Right cardiac atrium (tissue), 5 donors: ENCODE measurements around the gene CD82. TPM values are rescaled to one million over a fixed set of nuclear protein-coding genes. Genes with fewer than 3 reads are reported as not detected.

Source experiments
- ATAC-seq, 2 donors: fragments of 200-7000 bp; cut with Tn5 transposase; one replicate each; pipeline versions ENCODE4 v1.8.0 to v1.9.1; 2020; ENCODE audit warnings: moderate library complexity in 2 of 2, mild to moderate bottlenecking in 1 of 2
- DNase-seq, 3 donors: peaks; one replicate each; pipeline ENCODE4 v3.0.0-alpha.2; 2020
- H3K27ac ChIP-seq: one replicate; pipeline ENCODE4 v1.5.1; 2013; ENCODE audit warnings: mild to moderate bottlenecking, low read length, control low read depth, moderate library complexity
- H3K27me3 ChIP-seq: one replicate; pipeline ENCODE4 v1.6.1; 2013; ENCODE audit not compliant: control insufficient read depth, insufficient read depth
- H3K4me1 ChIP-seq: one replicate; pipeline ENCODE4 v1.6.1; 2013; ENCODE audit warnings: low read length; ENCODE audit not compliant: control insufficient read depth, insufficient read depth
- H3K4me3 ChIP-seq: one replicate; pipeline ENCODE4 v1.5.1; 2013; ENCODE audit warnings: low read length, control low read depth
- H3K9me3 ChIP-seq: one replicate; pipeline ENCODE4 v1.6.1; 2013; ENCODE audit warnings: low read length; ENCODE audit not compliant: control insufficient read depth
- WGBS: extraction: QIAGEN DNeasy Blood & Tissue Kit; methylation state at CpG from one replicate; pipeline ENCODE4 v1.1.7; 2013; 5-methylcytosine and 5-hydroxymethylcytosine counted together
- intact Hi-C, 4 donors: fragments of 100-400 bp; cut with DNase I; formaldehyde crosslinking; loops; one replicate each; pipeline versions ENCODE4 v1.11.0 to v1.14.0; 2022 to 2023
- polyA plus RNA-seq: library from polyadenylated mRNA; stranded (reverse); fragments of 200-250 nt; gene quantifications from one replicate; pipeline ENCODE4 v1.2.3, GENCODE V29; 2013
- total RNA-seq, 4 donors: library from RNA; stranded (reverse); fragmentation: NEBNext Ultra II Directional; extraction: Animal tissue kit (Norgen Biotek cat#: 25700); gene quantifications; one replicate each; pipeline ENCODE4 v1.2.1, GENCODE V29; 2021
- donor health status: healthy with polysubstance abuse.
- donor health status: DM: no; HTN: yes; CAD: no.
- donor health status: DM: no; HTN: no; CAD: no.
- donor health status: DM: no; HTN: yes; CAD: no; lungs with severe emphysema.
- donor health status: DM: yes; HTN: yes; CAD: no.

CD82 gene
- total and polyA plus RNA-seq, 5 donors, result 16.7 to 33.6 (median 24.7) TPM

DNA sequence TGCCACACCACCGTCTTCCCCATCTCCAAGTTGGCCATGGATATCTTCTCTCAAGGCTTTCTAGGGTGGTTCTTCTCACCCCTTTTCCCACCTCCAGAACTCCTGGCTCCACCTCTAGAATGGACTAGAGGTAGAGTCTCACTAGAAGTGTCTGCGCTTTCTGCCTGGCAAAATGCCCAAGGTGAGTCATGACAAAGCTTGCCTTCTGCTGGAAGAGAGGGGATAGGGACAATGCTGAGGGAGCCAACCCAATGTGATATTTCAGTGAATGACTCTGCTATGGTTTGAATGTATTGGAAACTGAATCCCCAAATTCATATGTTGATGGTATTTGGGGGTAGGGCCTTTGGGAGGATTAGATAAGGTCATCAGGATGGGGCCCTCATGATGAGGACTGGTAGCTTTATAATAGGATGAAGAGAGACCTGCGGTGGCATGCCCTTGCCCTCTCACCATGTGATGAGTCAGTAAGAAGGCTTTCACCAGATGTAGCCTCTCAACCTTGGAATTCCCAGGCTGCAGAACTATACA is 4.1 kb upstream of the CD82 start:
- ATAC-seq, result no peak
- H3K27ac ChIP-seq, result no peak overlapping the region
- WGBS, result 98% methylated on average over 3 of the region's 3 CpGs
- DNase-seq, result no peak
- intact Hi-C loops, result loop anchor here in 1 of 4 donors (10.0 kb wide), 1 partner anchor 353 kb away; no protein-coding TSS in a partner anchor
- H3K9me3 ChIP-seq, result no peaks in the 10 kb centered on the region
- no peak overlapping the region for H3K4me3 ChIP-seq
- H3K27me3 ChIP-seq, result no peaks in the 10 kb centered on the region
- peaks cover 14% of the 10 kb centered on the region for H3K4me1 ChIP-seq

DNA sequence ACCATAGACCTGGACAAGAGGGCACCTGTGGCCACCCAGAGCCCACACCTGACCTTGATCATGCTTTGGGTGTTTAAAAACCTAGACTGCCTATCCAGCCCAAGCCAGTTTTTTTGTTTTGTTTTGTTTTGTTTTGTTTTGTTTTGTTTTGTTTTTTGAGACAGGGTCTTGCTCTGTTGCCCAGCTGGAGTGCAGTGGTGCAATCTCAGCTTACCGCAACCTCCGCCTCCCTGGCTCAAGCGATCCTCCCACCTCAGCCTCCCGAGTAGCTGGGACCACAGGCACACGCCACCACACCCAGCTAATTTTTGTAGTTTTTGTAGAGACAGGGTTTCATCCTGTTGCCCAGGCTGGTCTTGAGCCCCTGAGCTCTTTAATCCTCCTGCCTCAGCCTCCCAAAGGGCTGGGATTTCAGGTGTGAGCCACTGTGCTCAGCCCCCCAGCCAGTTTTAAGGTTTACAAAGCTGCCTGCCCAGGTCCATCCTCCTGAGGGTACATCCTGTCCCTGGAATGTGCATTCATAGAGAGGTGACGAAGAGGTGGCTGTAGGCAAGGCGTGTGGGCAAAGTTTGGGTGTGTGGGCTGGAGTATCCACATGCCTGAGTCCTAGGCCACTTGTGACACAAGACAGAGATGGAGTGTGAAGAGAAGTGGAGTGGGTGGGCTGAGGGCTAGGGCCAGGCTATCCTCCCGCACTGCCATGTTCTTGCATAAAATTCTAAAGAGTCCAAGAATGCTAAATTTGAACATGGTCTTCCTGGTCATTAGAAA is 3.3 kb upstream of the CD82 start:
- intact Hi-C loops, result loop anchor here in 2 of 4 donors (2.0 to 10.0 kb wide), 2 partner anchors 53 to 353 kb away; no protein-coding TSS in a partner anchor

DNA sequence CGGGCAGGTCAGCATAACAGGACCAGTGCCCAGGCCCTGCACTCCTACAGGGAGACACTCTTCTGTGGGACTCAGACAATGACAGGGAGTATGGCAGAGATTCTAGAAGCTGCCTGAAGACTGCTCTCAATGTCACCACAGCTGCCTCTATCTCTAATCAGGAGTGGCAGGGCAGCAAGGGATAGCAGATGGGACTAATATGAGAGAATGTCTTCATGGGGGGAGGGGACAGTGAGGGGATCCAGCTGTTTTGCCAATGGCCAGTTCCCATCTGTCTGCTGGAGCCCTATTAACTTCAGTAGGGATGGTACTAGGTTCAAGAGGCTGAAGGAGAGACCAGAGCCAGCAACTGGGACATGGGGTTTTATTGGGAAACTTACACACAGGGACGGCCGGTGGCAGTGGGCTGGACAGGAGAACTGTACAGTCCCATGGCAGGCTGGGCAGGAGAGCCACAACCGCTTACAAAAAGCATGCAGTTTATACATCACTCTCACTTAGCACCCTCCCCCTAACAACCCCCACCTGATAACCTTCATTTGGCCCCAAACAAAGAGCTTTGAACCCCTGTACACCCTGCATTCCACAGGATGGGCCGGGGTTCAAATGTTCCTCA is 2.5 kb upstream of the CD82 start:
- Histone ChIP-seq H3K4me3 (no peak overlapping the region), H3K27me3 (no peaks in the 10 kb centered on the region), H3K9me3 (no peaks in the 10 kb centered on the region), H3K27ac (no peak overlapping the region), H3K4me1 (peaks cover 11% of the 10 kb centered on the region)
- 88% methylated on average over 5 of the region's 5 CpGs for WGBS
- no peak for ATAC-seq
- intact Hi-C loops, result loop anchor here in 2 of 4 donors (2.0 to 10.0 kb wide), 2 partner anchors 52 to 352 kb away; no protein-coding TSS in a partner anchor
- no peak for DNase-seq

More for the DNA sequence above, 3.3 kb upstream of the CD82 start:
- 96% methylated on average over 8 of the region's 8 CpGs for WGBS
- Histone ChIP-seq H3K9me3 (no peaks in the 10 kb centered on the region), H3K27ac (no peak overlapping the region), H3K4me1 (peaks cover 11% of the 10 kb centered on the region), H3K4me3 (no peak overlapping the region), H3K27me3 (no peaks in the 10 kb centered on the region)
- ATAC-seq (no peak), DNase-seq (no peak)

DNA sequence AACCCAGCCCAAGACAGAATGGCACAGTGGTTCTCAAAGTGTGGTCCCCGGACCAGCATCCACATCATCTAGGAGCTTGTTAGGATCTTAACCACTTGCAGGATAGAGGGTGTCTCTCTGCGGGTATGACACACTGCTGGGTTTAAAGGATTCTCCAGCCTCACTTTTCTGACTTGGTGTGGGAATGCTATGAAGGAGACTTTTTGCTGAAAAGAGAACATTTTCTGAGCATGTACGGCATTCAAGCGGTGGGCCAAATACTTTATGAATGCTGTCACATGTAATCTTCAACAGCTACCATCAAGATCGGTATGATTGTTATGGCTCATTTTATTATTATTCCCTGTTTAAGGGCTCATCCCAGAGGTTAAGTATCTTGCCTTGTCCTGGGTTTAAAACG is 1.8 kb upstream of the CD82 start:
- no peak for ATAC-seq
- H3K27me3 ChIP-seq, result no peaks in the 10 kb centered on the region
- H3K9me3 ChIP-seq, result no peaks in the 10 kb centered on the region
- 77% methylated on average over 6 of the region's 6 CpGs for WGBS
- peaks cover 18% of the 10 kb centered on the region for H3K4me1 ChIP-seq
- intact Hi-C loops, result loop anchor here in 2 of 4 donors (2.0 to 10.0 kb wide), 3 partner anchors 49 to 351 kb away; no protein-coding TSS in a partner anchor
- peak overlapping the region; percentile 83 for H3K27ac ChIP-seq
- no peak overlapping the region for H3K4me3 ChIP-seq
- DNase-seq, result no peak

DNA sequence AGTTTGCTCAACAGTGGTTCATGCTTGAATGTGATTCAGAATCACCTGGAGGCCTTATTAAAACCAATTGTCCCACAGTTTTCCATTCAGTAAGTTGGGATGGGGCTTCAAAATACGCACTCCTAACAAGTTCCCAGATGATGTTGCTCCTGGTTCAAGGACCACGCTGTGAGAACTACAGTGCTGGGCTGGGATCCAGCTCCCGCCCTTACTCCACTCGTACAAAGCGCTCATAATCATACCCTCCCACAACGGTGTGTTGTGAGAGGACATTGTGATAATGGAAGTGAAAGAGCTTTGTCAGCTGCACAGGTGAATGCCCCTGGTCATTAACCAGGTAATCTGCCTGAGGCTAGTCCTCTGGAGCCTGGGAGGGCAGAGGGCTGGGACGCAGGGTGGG is 1.3 kb upstream of the CD82 start:
- peak overlapping the region; percentile 83 for H3K27ac ChIP-seq
- 52% methylated on average over 7 of the region's 7 CpGs for WGBS
- no peaks in the 10 kb centered on the region for H3K9me3 ChIP-seq
- peaks cover 22% of the 10 kb centered on the region for H3K4me1 ChIP-seq
- no peak for ATAC-seq
- no peak overlapping the region for H3K4me3 ChIP-seq
- peak in 1 of 3 donors; percentile 75 for DNase-seq
- no peaks in the 10 kb centered on the region for H3K27me3 ChIP-seq
- intact Hi-C loops, result loop anchor here in 1 of 4 donors (2.0 to 10.0 kb wide), 2 partner anchors 49 to 351 kb away; no protein-coding TSS in a partner anchor

DNA sequence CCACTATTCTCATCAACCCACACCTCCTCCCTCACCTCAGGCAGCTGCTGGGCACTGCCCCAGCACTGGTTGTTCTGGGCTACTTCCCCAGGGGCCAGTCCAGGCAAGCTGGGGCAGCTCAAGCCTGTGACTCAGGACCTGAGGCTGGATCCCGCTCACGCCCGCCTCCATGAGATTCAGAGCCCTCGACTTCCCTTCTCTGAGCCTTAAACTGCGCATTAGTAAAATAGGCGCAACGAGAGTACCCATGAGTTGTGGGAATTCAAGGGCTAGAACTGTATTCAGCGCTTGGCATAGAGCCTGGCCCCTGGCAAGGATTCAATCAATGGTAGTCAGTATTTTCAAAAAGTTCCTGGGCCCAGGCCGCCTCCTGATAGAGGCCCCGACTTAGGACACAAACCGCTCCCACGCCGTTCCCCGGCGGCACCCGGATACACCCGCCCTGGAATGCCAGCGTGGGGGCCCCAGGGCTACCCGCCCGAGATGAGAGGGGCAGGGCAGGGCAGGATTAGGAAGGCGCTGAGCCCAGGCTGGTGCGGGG is 723 bp upstream of the CD82 start:
- peak overlapping the region; percentile 46 for H3K4me3 ChIP-seq
- DNase-seq, result peak; percentile 89 to 92 (median 92)
- no peaks in the 10 kb centered on the region for H3K27me3 ChIP-seq
- intact Hi-C loops, result loop anchor here in 2 of 4 donors (2.0 to 10.0 kb wide), 3 partner anchors 38 to 350 kb away; no protein-coding TSS in a partner anchor
- peak overlapping the region; percentile 83 for H3K27ac ChIP-seq
- ATAC-seq, result peak; percentile 66 to 69
- H3K9me3 ChIP-seq, result no peaks in the 10 kb centered on the region
- WGBS, result 2% methylated on average over 22 of the region's 22 CpGs
- H3K4me1 ChIP-seq, result peaks cover 26% of the 10 kb centered on the region

DNA sequence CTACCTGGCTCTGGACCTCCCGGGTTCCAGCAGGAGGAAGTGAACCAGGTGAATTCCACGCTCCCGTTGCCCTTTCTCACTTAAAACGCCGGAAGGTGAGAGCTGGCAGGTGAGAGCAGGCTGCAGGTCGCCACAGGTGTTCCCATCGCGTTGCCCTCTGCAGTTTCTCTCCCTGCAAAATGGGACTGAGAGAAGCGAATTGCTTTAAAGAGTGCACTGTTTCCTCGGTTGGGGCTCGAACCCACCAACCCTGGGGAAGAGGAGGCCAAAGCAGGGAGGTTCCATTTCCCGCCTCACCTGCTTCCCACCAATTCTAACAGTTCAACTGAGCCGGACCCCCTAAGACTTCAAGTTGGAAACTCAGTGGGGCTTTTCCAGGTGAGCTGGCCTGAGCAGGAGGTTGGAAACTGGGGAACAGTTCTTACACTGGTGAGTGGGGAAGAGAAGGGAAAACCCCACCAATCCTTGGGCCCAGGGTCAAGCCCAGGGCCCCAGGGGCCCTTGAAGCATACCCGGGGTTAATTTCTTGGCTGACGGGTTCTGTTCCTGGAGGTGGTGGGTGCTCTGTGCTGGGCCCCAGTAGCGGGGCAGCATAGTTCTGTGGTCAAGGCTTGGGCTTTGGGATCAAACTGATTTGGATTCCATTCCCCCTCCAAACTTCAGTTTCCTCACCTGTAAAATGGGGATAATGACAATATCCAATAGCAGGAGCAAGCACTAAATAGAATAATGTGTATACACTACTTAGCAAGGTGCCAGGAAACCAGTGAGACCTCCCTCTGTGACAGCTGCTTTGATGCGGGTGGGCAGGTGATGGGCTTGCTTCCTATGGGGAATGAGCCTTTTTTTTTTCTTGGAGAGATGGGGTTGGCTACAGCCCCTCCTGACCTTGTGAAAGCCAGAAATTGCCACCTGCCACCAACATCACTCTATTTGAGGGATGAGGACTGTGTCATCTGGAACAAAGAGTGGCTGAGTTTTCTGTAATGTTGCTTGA is 788 bp downstream of the CD82 start:
- H3K4me1 ChIP-seq, result peaks cover 26% of the 10 kb centered on the region

DNA sequence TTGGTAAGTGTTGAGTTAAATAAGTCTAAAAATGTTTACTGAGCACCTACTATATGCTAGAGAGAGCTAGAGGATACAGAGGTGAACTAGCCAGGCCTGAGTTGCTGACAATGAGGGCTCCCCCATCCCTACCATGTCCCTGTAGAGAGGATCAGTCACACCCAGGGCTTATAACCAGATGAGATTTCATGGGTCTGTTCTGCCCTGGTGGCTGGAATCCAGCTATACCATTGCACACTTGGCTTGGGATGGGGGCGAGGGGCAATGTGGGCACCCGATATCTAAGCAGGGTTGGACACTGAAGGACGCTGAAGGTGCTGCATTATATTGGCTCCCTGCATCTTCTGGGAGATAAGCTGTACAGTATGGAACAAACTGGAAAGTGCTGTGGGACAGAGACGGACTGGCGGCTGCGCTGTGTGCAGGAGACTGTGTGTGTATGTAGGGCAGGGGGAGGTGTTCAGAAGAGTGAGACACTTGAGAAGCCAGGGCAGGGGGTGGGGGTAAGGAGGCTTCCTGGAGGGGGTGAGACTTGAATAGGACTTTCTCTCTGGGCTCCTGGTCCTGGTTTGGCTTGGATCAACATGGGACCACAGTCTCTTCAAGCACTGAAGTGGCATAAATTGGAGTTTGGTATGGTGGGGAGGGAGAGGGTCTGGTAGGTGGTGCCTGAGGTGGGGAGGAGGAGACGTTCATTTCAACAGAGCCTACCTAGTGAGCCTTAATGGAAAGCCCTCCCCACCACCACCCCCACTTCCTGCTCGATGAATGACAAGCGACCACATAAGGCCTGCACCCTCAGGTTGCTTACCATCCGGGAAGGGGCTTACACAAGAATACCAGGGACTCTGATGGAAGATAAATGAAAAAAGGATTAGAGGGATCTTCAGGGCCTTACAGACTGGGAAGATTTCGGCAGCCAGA is 1.8 kb downstream of the CD82 start:
- ATAC-seq (no peak), DNase-seq (no peak)
- H3K27me3 ChIP-seq, result no peaks in the 10 kb centered on the region
- WGBS, result 89% methylated on average over 11 of the region's 11 CpGs
- no peak overlapping the region for H3K4me3 ChIP-seq
- no peaks in the 10 kb centered on the region for H3K9me3 ChIP-seq
- no peak overlapping the region for H3K27ac ChIP-seq
- peaks cover 26% of the 10 kb centered on the region for H3K4me1 ChIP-seq
- intact Hi-C loops, result loop anchor here in 2 of 4 donors (5.0 to 10.0 kb wide), 2 partner anchors 35 to 348 kb away; no protein-coding TSS in a partner anchor

More for the DNA sequence above, 788 bp downstream of the CD82 start:
- DNase-seq, result no peak
- no peak for ATAC-seq
- peak overlapping the region; percentile 59 for H3K4me3 ChIP-seq
- H3K27ac ChIP-seq, result peak overlapping the region; percentile 11
- H3K27me3 ChIP-seq, result no peaks in the 10 kb centered on the region
- 51% methylated on average over 17 of the region's 17 CpGs for WGBS
- intact Hi-C loops, result loop anchor here in 2 of 4 donors (2.0 to 10.0 kb wide), 3 partner anchors 36 to 349 kb away; no protein-coding TSS in a partner anchor
- no peaks in the 10 kb centered on the region for H3K9me3 ChIP-seq

DNA sequence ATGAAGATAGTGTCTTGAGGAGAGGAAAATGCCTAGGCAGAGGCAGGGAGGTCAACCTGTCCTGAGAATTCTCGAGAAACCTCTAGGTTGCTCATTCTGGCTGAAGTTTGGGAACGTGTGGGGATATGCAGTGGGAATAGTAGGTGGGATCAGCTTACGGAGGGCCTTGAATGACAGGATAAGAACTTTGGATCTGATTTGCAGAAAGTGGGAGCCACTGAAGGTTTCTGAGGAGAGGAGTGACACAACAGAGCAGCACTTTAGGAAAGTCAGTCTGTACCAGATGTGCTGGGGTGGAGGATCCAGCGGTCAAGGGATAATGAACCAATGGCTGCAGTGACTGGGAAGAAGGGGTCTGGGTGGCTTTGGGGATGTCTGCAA is 2.4 kb downstream of the CD82 start:
- ATAC-seq (no peak), DNase-seq (no peak)
- WGBS, result 93% methylated on average over 4 of the region's 4 CpGs
- Histone ChIP-seq H3K27me3 (no peaks in the 10 kb centered on the region), H3K9me3 (no peaks in the 10 kb centered on the region), H3K27ac (no peak overlapping the region), H3K4me1 (peaks cover 25% of the 10 kb centered on the region), H3K4me3 (no peak overlapping the region)
- intact Hi-C loops, result loop anchor here in 2 of 4 donors (5.0 to 10.0 kb wide), 2 partner anchors 34 to 347 kb away; no protein-coding TSS in a partner anchor
